Loucy (cell line): ENCODE data around the gene NR3C2.

ENCODE experiments used
- H2AFZ ChIP-seq: fragments of 200-600 bp; sonication (generic); 2 replicates; pipeline ENCODE4 v1.6.0; 2016; ENCODE audit warnings: antibody characterized with exemption, mild to moderate bottlenecking, low read length, moderate library complexity
- H3F3A ChIP-seq: fragments of 200-600 bp; 2 replicates; pipeline ENCODE4 v1.6.0; 2016; ENCODE audit warnings: antibody characterized with exemption, low read depth, mild to moderate bottlenecking
- H3K27me3 ChIP-seq: fragments of 200-600 bp; sonication (generic); 2 replicates; pipeline ENCODE4 v1.6.1; 2014; ENCODE audit warnings: low read length, mild to moderate bottlenecking; ENCODE audit not compliant: insufficient read depth, poor library complexity, severe bottlenecking
- H3K36me3 ChIP-seq: fragments of 200-600 bp; sonication (generic); 2 replicates; pipeline ENCODE4 v1.6.1; 2016; ENCODE audit warnings: low read length; ENCODE audit not compliant: insufficient read depth
- H3K4me1 ChIP-seq: fragments of 200-600 bp; sonication (generic); 2 replicates; pipeline ENCODE4 v1.5.1; 2014; ENCODE audit warnings: low read length, mild to moderate bottlenecking; ENCODE audit not compliant: insufficient read depth, poor library complexity, severe bottlenecking
- H3K4me2 ChIP-seq: fragments of 200-600 bp; sonication (generic); 2 replicates; pipeline ENCODE4 v1.6.0; 2014; ENCODE audit warnings: antibody characterized with exemption, low read length, low read depth, mild to moderate bottlenecking; ENCODE audit not compliant: poor library complexity, severe bottlenecking
- H3K4me3 ChIP-seq: fragments of 200-600 bp; sonication (generic); 2 replicates; pipeline ENCODE4 v1.5.1; 2014; ENCODE audit warnings: low read length, mild to moderate bottlenecking, mixed read lengths; ENCODE audit not compliant: poor library complexity, severe bottlenecking
- H3K79me2 ChIP-seq: fragments of 200-600 bp; sonication (generic); 2 replicates; pipeline ENCODE4 v1.6.1; 2014; ENCODE audit warnings: low read length; ENCODE audit not compliant: insufficient read depth
- H3K9ac ChIP-seq: fragments of 200-600 bp; sonication (generic); 2 replicates; pipeline ENCODE4 v1.6.0; 2014; ENCODE audit warnings: mild to moderate bottlenecking, low read depth, low read length, moderate library complexity; ENCODE audit not compliant: poor library complexity, severe bottlenecking
- H3K9me2 ChIP-seq: fragments of 200-600 bp; sonication (generic); replicated peaks from 2 replicates; pipeline ENCODE4 v1.6.1; 2016; ENCODE audit warnings: low read depth, low read length, mixed read lengths
- H3K9me3 ChIP-seq: fragments of 200-600 bp; sonication (generic); 2 replicates; pipeline ENCODE4 v1.6.1; 2014; ENCODE audit warnings: mild to moderate bottlenecking, antibody characterized with exemption, low read length, low read depth; ENCODE audit not compliant: insufficient read depth
- H4K20me1 ChIP-seq: fragments of 200-600 bp; sonication (generic); 2 replicates; pipeline ENCODE4 v1.6.0; 2014; ENCODE audit warnings: antibody characterized with exemption, low read length, mild to moderate bottlenecking; ENCODE audit not compliant: insufficient read depth, poor library complexity, severe bottlenecking
- EZH2phosphoT487 ChIP-seq: fragments of 200-600 bp; IDR thresholded peaks from 2 replicates; pipeline ENCODE4 v1.6.1; 2018; ENCODE audit warnings: antibody characterized with exemption, mild to moderate bottlenecking, moderate library complexity, borderline replicate concordance
- TF ChIP-seq, protein P1 (sequence below): fragments of 200-600 bp; sonication (generic); conservative IDR thresholded peaks from 2 replicates; pipeline ENCODE4 v1.5.1; 2014; ENCODE audit warnings: mild to moderate bottlenecking, antibody characterized with exemption, low read length

Gene NR3C2

DNA sequence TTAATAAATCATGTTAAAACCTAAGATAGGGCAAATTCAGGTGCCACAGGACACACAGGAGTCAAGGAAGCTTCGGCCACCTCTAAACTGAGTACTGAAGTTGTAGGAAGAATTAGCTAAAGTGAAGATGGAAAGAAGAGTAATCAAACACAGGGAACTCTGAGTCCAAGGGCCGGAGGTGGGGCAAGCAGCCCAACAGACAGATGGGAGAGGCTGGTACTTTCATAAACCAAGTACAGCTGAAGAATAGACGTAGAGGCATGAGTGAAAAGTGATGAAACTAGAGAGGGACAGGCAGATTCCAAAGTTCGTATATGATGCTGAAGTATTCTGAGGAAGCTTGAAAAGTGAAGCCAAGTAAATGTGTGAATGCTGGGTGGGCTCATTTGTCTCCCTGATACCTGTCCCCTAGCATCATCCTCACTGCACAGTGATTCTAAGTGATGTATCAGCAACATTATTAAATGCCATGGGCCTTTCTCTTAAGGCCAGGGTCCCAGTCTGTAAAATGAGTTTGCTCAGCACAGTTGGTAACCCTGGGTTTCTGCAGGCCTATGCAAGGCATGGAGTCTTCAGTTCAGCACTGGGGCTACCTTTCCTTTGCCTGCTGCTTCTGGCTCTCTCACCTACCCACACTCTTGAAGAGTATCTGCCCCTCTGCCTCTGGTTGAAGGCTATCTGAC is 203.3 kb downstream of the NR3C2 start:
- Histone ChIP-seq H4K20me1 (no peaks in the 10 kb centered on the region), H3K36me3 (no peaks in the 10 kb centered on the region), H2AFZ (no peak overlapping the region), H3F3A (no peaks in the 10 kb centered on the region), H3K79me2 (no peaks in the 10 kb centered on the region), H3K4me2 (no peak overlapping the region), H3K4me3 (no peak overlapping the region), H3K27me3 (no peaks in the 10 kb centered on the region), H3K4me1 (peaks cover 5% of the 10 kb centered on the region), H3K9me3 (no peaks in the 10 kb centered on the region), H3K9ac (no peak overlapping the region), H3K9me2 (no peaks in the 10 kb centered on the region)
- TF ChIP-seq, protein P1, sequence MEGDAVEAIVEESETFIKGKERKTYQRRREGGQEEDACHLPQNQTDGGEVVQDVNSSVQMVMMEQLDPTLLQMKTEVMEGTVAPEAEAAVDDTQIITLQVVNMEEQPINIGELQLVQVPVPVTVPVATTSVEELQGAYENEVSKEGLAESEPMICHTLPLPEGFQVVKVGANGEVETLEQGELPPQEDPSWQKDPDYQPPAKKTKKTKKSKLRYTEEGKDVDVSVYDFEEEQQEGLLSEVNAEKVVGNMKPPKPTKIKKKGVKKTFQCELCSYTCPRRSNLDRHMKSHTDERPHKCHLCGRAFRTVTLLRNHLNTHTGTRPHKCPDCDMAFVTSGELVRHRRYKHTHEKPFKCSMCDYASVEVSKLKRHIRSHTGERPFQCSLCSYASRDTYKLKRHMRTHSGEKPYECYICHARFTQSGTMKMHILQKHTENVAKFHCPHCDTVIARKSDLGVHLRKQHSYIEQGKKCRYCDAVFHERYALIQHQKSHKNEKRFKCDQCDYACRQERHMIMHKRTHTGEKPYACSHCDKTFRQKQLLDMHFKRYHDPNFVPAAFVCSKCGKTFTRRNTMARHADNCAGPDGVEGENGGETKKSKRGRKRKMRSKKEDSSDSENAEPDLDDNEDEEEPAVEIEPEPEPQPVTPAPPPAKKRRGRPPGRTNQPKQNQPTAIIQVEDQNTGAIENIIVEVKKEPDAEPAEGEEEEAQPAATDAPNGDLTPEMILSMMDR: no peak
- TF ChIP-seq EZH2phosphoT487: no peak

DNA sequence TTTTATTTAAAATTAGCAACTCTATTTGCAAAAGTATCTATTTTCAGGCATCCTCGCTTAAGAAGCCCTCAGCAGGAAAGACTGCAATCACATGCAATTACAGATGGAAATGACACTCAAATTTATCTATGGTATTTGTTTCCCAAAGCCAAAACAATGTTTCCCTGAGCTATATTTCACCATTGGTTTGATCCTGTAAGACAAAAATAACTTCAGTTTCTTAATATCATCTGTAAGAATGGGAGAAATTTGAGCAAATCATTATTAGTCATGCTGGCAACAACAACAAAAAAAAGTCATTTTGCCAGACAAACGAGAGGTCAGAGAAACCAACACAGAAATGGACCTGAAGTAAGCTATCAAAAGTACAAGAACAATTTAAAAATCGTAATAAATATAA is 204.1 kb downstream of the NR3C2 start:
- Histone ChIP-seq H3K27me3 (no peaks in the 10 kb centered on the region), H3K79me2 (no peaks in the 10 kb centered on the region), H3F3A (no peaks in the 10 kb centered on the region), H3K4me2 (no peak overlapping the region), H4K20me1 (no peaks in the 10 kb centered on the region), H2AFZ (no peak overlapping the region), H3K36me3 (no peaks in the 10 kb centered on the region), H3K4me1 (peaks cover 5% of the 10 kb centered on the region), H3K4me3 (no peak overlapping the region), H3K9me2 (no peaks in the 10 kb centered on the region), H3K9ac (no peak overlapping the region), H3K9me3 (no peaks in the 10 kb centered on the region)
- TF ChIP-seq, protein P1: no peak
- TF ChIP-seq EZH2phosphoT487: no peak

DNA sequence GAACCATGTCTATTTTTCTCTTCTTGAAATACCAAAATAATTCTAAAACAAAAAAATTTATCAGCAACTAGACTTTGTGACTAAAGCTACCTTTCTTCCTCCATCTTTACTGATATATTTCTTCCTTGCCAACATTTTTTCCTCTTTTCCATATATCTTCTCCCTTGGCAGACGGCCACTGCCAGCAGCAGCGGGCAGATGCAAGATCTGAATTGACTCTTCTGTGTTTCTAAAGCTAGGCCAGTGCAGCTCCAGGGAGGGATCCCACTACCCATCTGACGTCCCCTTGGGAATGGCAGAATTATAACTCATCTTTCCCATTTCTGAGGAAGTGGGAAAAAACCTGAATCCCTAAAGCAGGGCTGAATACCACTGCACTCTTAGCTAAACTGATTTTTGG is 206.4 kb downstream of the NR3C2 start:
- Histone ChIP-seq H2AFZ (no peak overlapping the region), H3K79me2 (no peaks in the 10 kb centered on the region), H3K27me3 (no peaks in the 10 kb centered on the region), H3K36me3 (no peaks in the 10 kb centered on the region), H3F3A (no peaks in the 10 kb centered on the region), H3K9ac (no peak overlapping the region), H3K9me3 (no peaks in the 10 kb centered on the region), H3K9me2 (no peaks in the 10 kb centered on the region), H3K4me1 (peaks cover 5% of the 10 kb centered on the region), H3K4me3 (no peak overlapping the region), H3K4me2 (no peak overlapping the region), H4K20me1 (no peaks in the 10 kb centered on the region)
- TF ChIP-seq, protein P1: no peak
- TF ChIP-seq EZH2phosphoT487: no peak
